ENCODE data around the gene GPRIN3.
"Not testable (repeated sequence)": the region's sequence is repeated elsewhere in the genome, so short reads cannot be mapped to it uniquely, and the experiment has no call there.

Gene GPRIN3

GRCh38 chr4:89314291-89314690, 6.7 kb upstream of the GPRIN3 start:
- in situ Hi-C loops (cut with MboI; ENCODE audit: low sequenced_read_pairs) = no loop called here

GRCh38 chr4:89312066-89312465, 4.5 kb upstream of the GPRIN3 start:
- in situ Hi-C loops (cut with MboI; ENCODE audit: low sequenced_read_pairs) = no loop called here

DNA sequence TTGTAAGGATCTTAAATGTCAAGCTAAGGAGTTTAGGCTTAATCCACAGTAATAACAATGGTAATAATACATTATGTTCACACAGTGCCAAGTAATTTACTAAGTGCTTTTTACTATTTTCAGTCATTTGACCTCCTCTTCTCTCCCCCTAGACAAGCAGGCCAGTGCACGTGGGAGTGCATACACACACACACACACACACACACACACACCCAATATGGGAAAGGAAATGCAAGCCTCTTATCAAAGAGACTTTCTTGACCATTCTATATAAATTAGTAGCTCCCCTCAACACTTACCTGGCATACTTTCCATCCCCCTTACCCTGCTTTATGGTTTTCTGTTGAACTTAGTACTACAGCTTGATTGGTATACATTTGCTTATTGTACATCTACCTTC, 3.8 kb upstream of the GPRIN3 start:
- in situ Hi-C loops (cut with MboI; ENCODE audit: low sequenced_read_pairs) = no loop called here

- in situ Hi-C loops (cut with MboI; ENCODE audit: low sequenced_read_pairs) = not testable (repeated sequence)
Measured at GRCh38 chr4:89309154-89309553, 1.6 kb upstream of the GPRIN3 start.

DNA sequence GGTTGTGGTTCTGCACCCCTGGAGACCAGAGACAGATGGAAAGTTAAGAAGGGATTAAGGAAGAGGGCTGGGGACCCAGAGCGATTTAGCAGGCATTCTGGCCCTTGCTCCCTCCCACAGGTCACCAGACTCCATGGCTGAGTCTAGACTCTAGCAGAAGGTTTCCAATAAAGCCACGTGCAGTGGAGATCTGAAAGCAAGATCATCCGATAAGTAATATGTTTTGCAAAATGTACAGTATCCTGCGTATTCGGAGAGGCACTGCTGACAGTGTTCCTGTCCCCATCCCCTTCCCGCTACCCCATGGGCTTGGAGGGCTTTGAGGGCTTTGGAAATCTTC, 531 bp upstream of the GPRIN3 start:
- in situ Hi-C loops (cut with MboI; ENCODE audit: low sequenced_read_pairs) = no loop called here

- in situ Hi-C loops (cut with MboI; ENCODE audit: low sequenced_read_pairs) = no loop called here
Measured at GRCh38 chr4:89307178-89307445, 488 bp downstream of the GPRIN3 start.

DNA sequence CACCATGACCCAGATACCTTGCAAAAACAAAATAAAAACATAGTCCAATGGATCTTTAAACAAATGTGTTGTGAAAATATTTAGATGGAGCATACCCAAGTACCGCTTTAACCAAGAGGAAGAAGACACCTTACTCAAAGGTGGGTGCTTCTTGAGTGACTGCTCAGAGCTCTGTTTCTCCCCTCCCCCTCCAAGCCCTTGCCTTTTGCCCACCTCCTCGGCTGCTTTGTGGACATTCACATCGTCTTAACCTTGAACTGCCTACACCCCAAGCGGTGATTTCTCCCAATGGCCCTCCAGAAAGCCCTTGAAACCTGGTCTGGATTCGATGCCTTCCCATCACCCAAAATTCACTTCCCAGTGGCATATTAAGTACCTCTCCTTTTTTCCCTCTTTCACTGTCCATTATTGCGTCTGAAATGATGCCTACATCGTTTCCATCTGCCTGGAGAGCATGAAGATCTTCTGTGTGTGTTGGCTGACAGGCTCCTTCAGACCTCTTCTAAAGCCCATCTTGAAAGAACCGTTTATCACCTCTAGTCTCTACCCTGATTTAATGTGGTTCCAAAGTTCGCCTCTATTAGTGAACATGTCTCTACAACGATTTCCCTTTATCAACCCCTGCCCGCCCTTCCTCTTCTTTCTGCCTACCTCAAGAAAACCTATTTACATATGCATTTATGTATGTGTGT, 968 bp downstream of the GPRIN3 start:
- in situ Hi-C loops (cut with MboI; ENCODE audit: low sequenced_read_pairs) = no loop called here

DNA sequence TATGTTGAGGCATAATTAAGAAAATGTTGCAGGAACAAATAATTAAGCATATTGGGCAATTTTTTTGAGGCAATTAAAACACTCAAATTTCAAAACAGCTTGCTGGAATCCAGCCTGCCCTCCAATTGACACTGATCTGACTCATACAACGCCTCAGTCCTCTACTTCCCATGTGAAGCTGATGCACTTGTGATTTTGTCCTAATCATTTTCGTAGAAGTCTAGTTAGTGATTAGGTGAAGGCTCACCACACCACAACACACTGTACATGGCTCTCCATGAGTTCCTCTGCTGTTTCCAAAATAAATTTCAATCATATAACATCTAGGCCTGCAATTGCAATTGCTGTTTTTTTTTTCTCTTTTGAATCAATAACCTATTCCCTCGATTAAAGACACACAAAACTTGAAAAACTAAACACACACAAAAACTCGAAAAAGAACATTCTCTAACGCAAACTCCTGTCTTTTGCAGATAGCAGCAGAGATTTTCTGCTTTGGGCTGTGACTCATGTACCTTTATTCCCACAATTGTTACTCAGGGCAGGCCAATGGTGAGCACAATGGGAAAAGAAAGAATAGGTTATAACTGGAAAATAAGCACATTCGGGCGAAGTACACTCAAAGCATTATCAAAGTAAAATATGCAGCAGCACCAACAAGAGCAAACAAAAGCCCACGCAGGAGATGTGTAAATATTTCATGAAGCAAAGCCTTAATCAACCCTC, 1.7 kb downstream of the GPRIN3 start:
- in situ Hi-C loops (cut with MboI; ENCODE audit: low sequenced_read_pairs) = no loop called here

DNA sequence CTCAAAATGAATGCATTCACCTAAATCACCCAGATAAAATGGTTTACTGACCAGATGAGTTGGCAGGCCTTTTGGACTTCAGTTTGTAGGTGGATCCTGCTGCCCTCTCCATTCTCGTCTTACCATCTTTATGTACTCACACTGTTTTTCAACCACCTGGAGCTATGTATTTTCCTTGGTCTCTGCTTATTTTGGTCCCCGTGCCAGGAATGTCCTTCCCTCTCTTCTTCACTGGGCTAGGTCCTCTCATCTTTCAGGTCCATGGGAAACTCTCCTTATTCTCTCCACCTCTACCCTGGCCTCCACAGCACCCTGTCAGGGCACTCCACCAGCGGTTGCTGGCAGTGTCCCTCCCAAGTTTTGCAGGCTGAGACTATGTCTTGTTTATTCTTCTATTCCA, 2.6 kb downstream of the GPRIN3 start:
- in situ Hi-C loops (cut with MboI; ENCODE audit: low sequenced_read_pairs) = no loop called here

DNA sequence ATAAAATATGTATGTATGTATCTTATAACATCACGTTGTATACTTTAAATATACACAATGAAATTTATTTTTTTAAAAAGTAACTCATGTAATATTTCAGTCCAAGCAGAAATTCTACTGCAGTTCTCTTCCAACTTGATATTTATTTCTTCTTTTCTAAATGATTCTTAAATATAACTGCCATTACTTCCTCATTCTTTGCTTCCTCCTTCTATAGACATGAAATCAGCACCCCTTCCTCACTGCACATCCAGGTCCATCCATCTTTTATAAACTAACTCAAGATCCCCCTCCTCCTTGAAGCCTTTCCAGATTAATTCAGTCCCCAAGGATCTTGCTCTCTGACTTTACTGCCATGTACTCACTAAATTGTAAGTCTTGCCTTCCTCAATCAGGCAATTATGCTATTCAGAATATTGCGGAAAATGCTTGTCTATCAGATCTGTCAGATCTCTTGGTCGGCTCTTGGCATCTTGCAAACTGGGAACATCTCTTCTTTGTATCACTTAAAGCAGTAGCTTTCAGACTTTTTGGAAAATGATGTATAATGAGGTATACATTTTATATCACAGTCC, 3.7 kb downstream of the GPRIN3 start:
- in situ Hi-C loops (cut with MboI; ENCODE audit: low sequenced_read_pairs) = no loop called here

DNA sequence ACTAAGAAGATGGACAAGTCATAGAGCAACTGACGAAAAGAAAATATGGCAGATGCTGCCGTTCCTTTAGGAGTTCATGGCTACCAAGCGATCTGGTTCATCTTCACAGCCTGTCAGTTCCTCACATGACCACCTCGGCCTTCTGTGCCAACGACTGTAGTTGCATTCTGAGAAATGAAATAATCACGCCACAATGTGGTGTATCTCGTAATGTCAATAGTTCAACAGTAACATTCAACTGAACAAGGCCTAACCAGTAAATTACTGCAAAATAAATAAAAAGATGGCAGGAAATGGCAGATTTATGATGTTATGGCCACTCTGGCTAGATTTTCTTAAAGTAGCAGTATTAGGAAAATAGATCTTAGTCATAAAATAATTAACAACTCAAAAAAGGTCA, 4.4 kb downstream of the GPRIN3 start:
- in situ Hi-C loops (cut with MboI; ENCODE audit: low sequenced_read_pairs) = no loop called here

GRCh38 chr4:89301902-89302301, 5.7 kb downstream of the GPRIN3 start:
- in situ Hi-C loops (cut with MboI; ENCODE audit: low sequenced_read_pairs) = no loop called here

DNA sequence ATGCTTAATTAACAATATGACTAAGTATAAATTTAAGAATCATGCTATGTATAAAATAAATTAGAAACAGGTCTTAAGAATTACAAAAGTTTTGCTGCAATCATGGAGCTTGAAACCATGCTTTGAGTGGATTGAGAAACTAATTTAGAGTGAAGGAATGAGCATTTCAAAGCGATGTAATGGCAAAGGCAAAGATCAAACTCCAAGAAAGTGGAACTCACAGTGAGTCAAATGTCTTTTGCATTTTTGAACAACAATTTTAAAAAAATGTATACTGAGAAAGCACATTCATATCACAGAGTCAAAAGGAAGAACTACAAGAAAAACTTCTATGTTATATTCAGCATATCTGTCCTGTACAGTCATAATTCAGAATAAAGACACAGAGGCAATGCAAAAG, 6.6 kb downstream of the GPRIN3 start:
- in situ Hi-C loops (cut with MboI; ENCODE audit: low sequenced_read_pairs) = no loop called here

GRCh38 chr4:89300499-89300898, 7.1 kb downstream of the GPRIN3 start:
- in situ Hi-C loops (cut with MboI; ENCODE audit: low sequenced_read_pairs) = no loop called here

DNA sequence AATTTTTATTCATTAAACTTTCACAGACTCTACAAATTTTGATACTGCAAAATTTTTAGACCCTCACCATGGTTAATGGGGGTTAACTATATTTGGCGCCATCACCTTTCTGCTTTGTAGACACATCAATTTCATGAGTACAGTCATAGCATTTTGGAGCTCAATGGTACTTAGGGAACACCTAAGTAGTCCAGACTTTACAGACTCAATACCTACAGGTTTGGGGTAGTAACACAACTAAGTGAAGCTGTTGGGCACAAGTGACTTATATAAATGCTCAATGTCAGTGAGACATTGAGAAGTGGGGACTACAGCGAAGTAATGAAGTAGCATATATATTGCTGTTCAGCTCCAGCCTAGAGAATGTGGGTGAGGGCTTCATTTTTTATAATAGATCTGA, 7.5 kb downstream of the GPRIN3 start:
- in situ Hi-C loops (cut with MboI; ENCODE audit: low sequenced_read_pairs) = no loop called here

GRCh38 chr4:89299153-89299791, 8.3 kb downstream of the GPRIN3 start:
- in situ Hi-C loops (cut with MboI; ENCODE audit: low sequenced_read_pairs) = no loop called here

GRCh38 chr4:89298788-89299152, 8.8 kb downstream of the GPRIN3 start:
- in situ Hi-C loops (cut with MboI; ENCODE audit: low sequenced_read_pairs) = no loop called here

DNA sequence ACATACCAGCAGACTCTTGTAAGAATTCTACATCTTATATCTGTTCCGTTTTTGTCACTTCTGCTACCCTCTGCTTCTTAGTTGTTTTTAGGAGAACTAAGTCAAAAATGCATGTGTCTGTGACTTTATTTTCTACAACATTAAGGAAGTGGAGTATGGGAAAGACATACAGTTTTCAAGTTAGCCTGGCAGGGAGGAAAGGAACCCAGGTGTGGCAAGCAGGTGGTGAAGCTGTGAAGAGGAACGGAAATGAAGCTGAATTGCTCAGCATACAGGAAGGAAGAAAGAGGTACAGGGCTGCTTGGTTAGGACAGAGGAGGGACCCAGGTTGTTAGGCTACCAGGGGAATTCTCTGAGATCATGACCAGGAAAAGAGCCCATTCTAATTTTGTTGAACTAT, 9.4 kb downstream of the GPRIN3 start:
- in situ Hi-C loops (cut with MboI; ENCODE audit: low sequenced_read_pairs) = no loop called here

- in situ Hi-C loops (cut with MboI; ENCODE audit: low sequenced_read_pairs) = no loop called here
Measured at GRCh38 chr4:89296896-89297295, 10.7 kb downstream of the GPRIN3 start.

- in situ Hi-C loops (cut with MboI; ENCODE audit: low sequenced_read_pairs) = no loop called here
Measured at GRCh38 chr4:89296399-89296798, 11.2 kb downstream of the GPRIN3 start.

DNA sequence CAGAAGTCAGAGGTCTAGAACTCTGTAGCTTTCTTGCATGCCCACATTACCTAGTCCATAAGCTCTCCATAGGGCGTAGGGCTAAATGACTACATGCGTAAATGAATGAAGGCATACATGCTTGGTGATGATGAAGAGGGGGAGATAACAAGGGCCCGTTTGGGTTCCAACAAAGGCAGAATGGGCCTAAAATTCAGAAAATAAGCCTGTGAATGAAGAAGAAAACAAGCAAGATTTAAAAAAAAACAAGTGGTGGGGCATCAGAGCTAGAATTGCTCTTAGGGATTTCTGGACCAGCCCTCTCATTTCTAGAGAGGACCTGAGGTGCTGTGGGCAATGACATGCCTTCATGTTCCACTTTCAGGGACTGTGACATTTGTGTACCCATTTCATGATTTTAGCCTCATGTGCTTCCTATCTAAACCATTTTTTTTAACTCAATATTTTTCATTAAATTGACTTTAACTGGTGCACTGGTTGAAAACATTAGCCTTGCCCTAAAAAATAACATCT, 12.1 kb downstream of the GPRIN3 start:
- in situ Hi-C loops (cut with MboI; ENCODE audit: low sequenced_read_pairs) = no loop called here
